Breast epithelium (tissue), 4 donors: Measurements from ENCODE around the gene MRPS6. TPM values are rescaled to one million over a fixed set of nuclear protein-coding genes. Genes with fewer than 3 reads are reported as not detected.
A peak's percentile ranks its signal among the peaks of the same experiment; 100 is the strongest.

Source experiments
- DNase-seq, 2 donors: peaks; one replicate each; pipeline ENCODE4 v3.0.0-alpha.2; 2019; ENCODE audit warnings: low spot score in 2 of 2
- H3K27ac ChIP-seq, 2 donors: fragments of 200-600 bp; sonication (generic) in 1 of 2; one replicate each; pipeline ENCODE4 v1.5.1; 2016 to 2019; ENCODE audit warnings: mild to moderate bottlenecking in 1 of 2
- H3K27me3 ChIP-seq, 2 donors: fragments of 200-600 bp; sonication (generic) in 1 of 2; one replicate each; pipeline versions ENCODE4 v1.5.1 to v1.6.0; 2017 to 2019; ENCODE audit warnings: control low read depth in 1 of 2, mild to moderate bottlenecking in 1 of 2
- H3K36me3 ChIP-seq: fragments of 200-600 bp; one replicate; pipeline ENCODE4 v1.5.1; 2019
- H3K4me1 ChIP-seq, 2 donors: fragments of 200-600 bp; sonication (generic); one replicate each; pipeline ENCODE4 v1.5.1; 2016 to 2019; ENCODE audit warnings: control low read depth in 1 of 2
- H3K4me3 ChIP-seq, 3 donors: fragments of 200-600 bp; sonication (generic); 1 replicate in 2 of 3; 2 replicates in 1 of 3; pipeline ENCODE4 v1.5.1; 2016 to 2019; ENCODE audit warnings: mild to moderate bottlenecking in 3 of 3, moderate library complexity in 2 of 3
- H3K9me3 ChIP-seq, 2 donors: fragments of 200-600 bp; sonication (generic) in 1 of 2; one replicate each; pipeline ENCODE4 v1.5.1; 2016 to 2019; ENCODE audit warnings: control low read depth in 1 of 2
- CTCF ChIP-seq, 3 donors: fragments of 450-650 bp; IDR thresholded peaks; one replicate each; pipeline ENCODE4 v1.5.1; 2016 to 2017; ENCODE audit warnings: antibody characterized with exemption in 3 of 3, mild to moderate bottlenecking in 3 of 3, moderate library complexity in 3 of 3
- POLR2A ChIP-seq: fragments of 450-650 bp; IDR thresholded peaks from one replicate; pipeline ENCODE4 v1.6.1; 2016; ENCODE audit warnings: antibody characterized with exemption, mild to moderate bottlenecking, moderate library complexity
- POLR2AphosphoS5 ChIP-seq, 3 donors: sonication (generic); formaldehyde crosslinking; IDR thresholded peaks; one replicate each; pipeline ENCODE4 v1.6.1; 2017; ENCODE audit warnings: antibody characterized with exemption in 3 of 3
- intact Hi-C: fragments of 100-400 bp; cut with DNase I; formaldehyde crosslinking; loops from one replicate; pipeline ENCODE4 v1.15.1; 2023; ENCODE audit warnings: low total_unique reads
- total RNA-seq, 3 donors: library from RNA; depleted of rRNA; stranded (reverse); fragments of >200 nt; gene quantifications; one replicate each; pipeline ENCODE4 v1.1.0, GENCODE V29; 2016

Gene MRPS6
- total RNA-seq, 3 donors from 2014 or later = 22.3 to 40.6 (median 26.5) TPM

GRCh38 chr21:34132926-34133325, 59.5 kb downstream of the MRPS6 start:
- intact Hi-C loops = no loop called here
- Histone ChIP-seq H3K27ac (no peak overlapping the region), H3K36me3 (no peaks in the 10 kb centered on the region), H3K4me1 (peaks cover 0 to 13% of the 10 kb centered on the region in 2 donors), H3K9me3 (no peaks in the 10 kb centered on the region), H3K4me3 (no peak overlapping the region), H3K27me3 (no peaks in the 10 kb centered on the region)
- TF ChIP-seq POLR2AphosphoS5 (IDR thresholded peaks at IDR 0.05) (no peak), CTCF (IDR thresholded peaks at IDR 0.05) (no peak), POLR2A (no peak)
- DNase-seq = no peak

- no peak for DNase-seq
- no peak overlapping the region for H3K27ac ChIP-seq
- TF ChIP-seq CTCF (IDR thresholded peaks at IDR 0.05) = no peak
- TF ChIP-seq POLR2A = no peak
- TF ChIP-seq POLR2AphosphoS5 (IDR thresholded peaks at IDR 0.05) = no peak
- no peaks in the 10 kb centered on the region for H3K9me3 ChIP-seq
- intact Hi-C loops = no loop called here
- H3K36me3 ChIP-seq = no peaks in the 10 kb centered on the region
- H3K4me3 ChIP-seq = no peak overlapping the region
- H3K4me1 ChIP-seq = peaks cover 0 to 13% of the 10 kb centered on the region in 2 donors
- H3K27me3 ChIP-seq = no peaks in the 10 kb centered on the region
These were observed 60.0 kb downstream of the MRPS6 start for GRCh38 chr21:34133392-34133791.

- no peak overlapping the region for H3K27ac ChIP-seq
- H3K27me3 ChIP-seq = no peaks in the 10 kb centered on the region
- no peak overlapping the region for H3K4me3 ChIP-seq
- intact Hi-C loops = no loop called here
- H3K9me3 ChIP-seq = no peaks in the 10 kb centered on the region
- H3K4me1 ChIP-seq = peaks cover 0 to 13% of the 10 kb centered on the region in 2 donors
- H3K36me3 ChIP-seq = no peaks in the 10 kb centered on the region
- TF ChIP-seq CTCF (IDR thresholded peaks at IDR 0.05) (peak in 1 of 3 donors; percentile 12), POLR2AphosphoS5 (IDR thresholded peaks at IDR 0.05) (no peak)
- no peak for DNase-seq
These were observed 60.4 kb downstream of the MRPS6 start for GRCh38 chr21:34133802-34134201.

- Histone ChIP-seq H3K27me3 (no peaks in the 10 kb centered on the region), H3K4me1 (peaks cover 0 to 5% of the 10 kb centered on the region in 2 donors), H3K9me3 (no peaks in the 10 kb centered on the region), H3K36me3 (no peaks in the 10 kb centered on the region), H3K27ac (no peak overlapping the region), H3K4me3 (no peak overlapping the region)
- TF ChIP-seq CTCF (IDR thresholded peaks at IDR 0.05) (no peak), POLR2A (no peak), POLR2AphosphoS5 (IDR thresholded peaks at IDR 0.05) (no peak)
- intact Hi-C loops = no loop called here
- no peak for DNase-seq
These were observed 62.0 kb downstream of the MRPS6 start for GRCh38 chr21:34135330-34135729.

GRCh38 chr21:34141373-34141772, 68.0 kb downstream of the MRPS6 start:
- Histone ChIP-seq H3K27me3 (no peaks in the 10 kb centered on the region), H3K4me3 (no peak overlapping the region), H3K4me1 (no peaks in the 10 kb centered on the region), H3K27ac (no peak overlapping the region), H3K36me3 (no peaks in the 10 kb centered on the region), H3K9me3 (no peaks in the 10 kb centered on the region)
- TF ChIP-seq POLR2AphosphoS5 (IDR thresholded peaks at IDR 0.05) = no peak
- intact Hi-C loops = no loop called here
- DNase-seq = no peak

DNA sequence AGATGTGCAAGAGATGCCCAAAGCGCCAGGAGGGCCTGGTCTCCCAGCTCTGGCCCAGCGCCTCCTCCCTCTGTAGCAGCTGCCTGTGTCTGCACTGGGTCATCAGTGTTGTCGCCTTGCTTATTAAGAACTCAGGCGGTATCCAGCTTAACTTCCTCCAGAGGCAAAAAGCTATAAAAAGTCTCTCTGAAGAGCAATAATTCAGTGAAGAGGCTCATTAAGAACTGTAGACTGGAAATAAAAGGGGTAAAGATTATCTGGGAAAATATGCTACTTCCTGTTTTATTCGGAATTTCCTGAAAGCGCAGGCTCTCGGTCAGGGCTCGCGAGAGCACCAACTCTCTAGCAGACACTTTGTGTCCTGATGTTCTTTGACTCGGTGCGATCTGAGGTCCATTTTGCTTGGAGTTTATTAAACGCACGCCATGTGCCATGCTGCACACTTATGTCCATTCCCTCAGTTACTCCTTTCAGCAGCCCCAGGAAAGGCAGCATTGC, 70.4 kb downstream of the MRPS6 start:
- Histone ChIP-seq H3K36me3 (no peaks in the 10 kb centered on the region), H3K4me3 (no peak overlapping the region), H3K27ac (no peak overlapping the region), H3K9me3 (no peaks in the 10 kb centered on the region), H3K27me3 (no peaks in the 10 kb centered on the region), H3K4me1 (peaks cover 0 to 5% of the 10 kb centered on the region in 2 donors)
- no peak for DNase-seq
- intact Hi-C loops = no loop called here
- TF ChIP-seq POLR2AphosphoS5 (IDR thresholded peaks at IDR 0.05) = no peak
- TF ChIP-seq CTCF (IDR thresholded peaks at IDR 0.05) = no peak
- no peak for TF ChIP-seq POLR2A
